ENCODE data around the gene SYT6. TPM values are rescaled to one million over a fixed set of nuclear protein-coding genes. Genes with fewer than 3 reads are reported as not detected.

SYT6 gene
- total RNA-seq, 1 experiment from 2014 or later: not detected

DNA sequence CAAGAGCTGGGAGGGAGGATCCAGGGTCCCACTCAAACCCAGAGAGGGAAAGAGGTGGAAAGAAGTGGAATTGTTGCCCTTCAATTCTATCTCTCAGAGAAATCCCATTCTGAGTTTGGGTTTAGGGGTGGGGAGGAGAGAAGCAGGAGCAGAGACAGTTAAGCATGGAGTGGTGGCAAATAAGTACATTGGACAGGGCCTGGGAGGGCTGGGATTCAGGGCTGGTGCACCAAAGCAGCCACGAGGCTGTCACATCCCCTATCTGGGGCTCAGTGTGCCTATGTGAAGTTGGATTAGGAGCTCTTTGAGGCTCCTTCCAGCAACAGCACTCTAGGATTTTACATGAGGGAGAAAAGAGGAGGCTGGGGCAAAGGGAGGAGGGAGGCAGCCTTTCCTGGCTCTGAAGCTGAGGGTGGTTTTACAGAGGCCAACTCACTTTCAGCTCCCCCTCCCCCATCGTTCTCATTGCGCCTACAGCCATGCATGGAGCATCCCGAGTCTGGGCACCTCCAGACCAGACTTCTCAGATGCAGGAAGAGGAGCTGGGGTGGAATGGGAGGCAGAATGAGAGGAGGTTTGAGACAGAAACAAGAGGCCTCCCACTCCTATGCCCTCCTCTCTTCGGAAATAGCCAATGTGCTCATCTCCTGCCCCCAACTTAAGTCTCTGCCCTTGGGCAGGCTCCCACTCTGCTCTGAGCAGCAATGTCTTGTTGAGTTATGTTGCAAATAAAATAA is 3.0 kb upstream of the SYT6 start:
- ATAC-seq (no peak), DNase-seq (ENCODE audit: low read depth, low spot score) (no peak)
- no peaks in the 10 kb centered on the region for H4K20me1 ChIP-seq (ENCODE audit: insufficient read depth)
- no peaks in the 10 kb centered on the region for H3K36me3 ChIP-seq (ENCODE audit: control insufficient read depth in 1 of 2, insufficient read depth in 2 of 2, low read length in 2 of 2)
- no peak overlapping the region for H3K4me3 ChIP-seq (replicated peaks in 1 of 2; ENCODE audit: low read depth in 1 of 2, low read length in 2 of 2)
- H3K27ac ChIP-seq (ENCODE audit: low read depth, low read length): no peak overlapping the region
- RAD21 ChIA-PET (ENCODE audit: low non-redundant PET in 1 of 2, low total read pairs in 2 of 2, uncharacterized antibody in 2 of 2, unreplicated experiment in 2 of 2): no interaction called here
- intact Hi-C loops (cut with micrococcal nuclease): no loop called here
- TF ChIP-seq CBX3 (IDR thresholded peaks at IDR 0.05; ENCODE audit: low read depth): no peak
- no peak for TF ChIP-seq ZBTB33 (IDR thresholded peaks at IDR 0.05; ENCODE audit: extremely low read depth, insufficient replicate concordance, low read length)
- TF ChIP-seq SP1 (IDR thresholded peaks at IDR 0.05; ENCODE audit: low read depth): no peak
- TF ChIP-seq EZH2phosphoT487 (IDR thresholded peaks at IDR 0.05; ENCODE audit: borderline replicate concordance): no peak
- TF ChIP-seq, protein P1, sequence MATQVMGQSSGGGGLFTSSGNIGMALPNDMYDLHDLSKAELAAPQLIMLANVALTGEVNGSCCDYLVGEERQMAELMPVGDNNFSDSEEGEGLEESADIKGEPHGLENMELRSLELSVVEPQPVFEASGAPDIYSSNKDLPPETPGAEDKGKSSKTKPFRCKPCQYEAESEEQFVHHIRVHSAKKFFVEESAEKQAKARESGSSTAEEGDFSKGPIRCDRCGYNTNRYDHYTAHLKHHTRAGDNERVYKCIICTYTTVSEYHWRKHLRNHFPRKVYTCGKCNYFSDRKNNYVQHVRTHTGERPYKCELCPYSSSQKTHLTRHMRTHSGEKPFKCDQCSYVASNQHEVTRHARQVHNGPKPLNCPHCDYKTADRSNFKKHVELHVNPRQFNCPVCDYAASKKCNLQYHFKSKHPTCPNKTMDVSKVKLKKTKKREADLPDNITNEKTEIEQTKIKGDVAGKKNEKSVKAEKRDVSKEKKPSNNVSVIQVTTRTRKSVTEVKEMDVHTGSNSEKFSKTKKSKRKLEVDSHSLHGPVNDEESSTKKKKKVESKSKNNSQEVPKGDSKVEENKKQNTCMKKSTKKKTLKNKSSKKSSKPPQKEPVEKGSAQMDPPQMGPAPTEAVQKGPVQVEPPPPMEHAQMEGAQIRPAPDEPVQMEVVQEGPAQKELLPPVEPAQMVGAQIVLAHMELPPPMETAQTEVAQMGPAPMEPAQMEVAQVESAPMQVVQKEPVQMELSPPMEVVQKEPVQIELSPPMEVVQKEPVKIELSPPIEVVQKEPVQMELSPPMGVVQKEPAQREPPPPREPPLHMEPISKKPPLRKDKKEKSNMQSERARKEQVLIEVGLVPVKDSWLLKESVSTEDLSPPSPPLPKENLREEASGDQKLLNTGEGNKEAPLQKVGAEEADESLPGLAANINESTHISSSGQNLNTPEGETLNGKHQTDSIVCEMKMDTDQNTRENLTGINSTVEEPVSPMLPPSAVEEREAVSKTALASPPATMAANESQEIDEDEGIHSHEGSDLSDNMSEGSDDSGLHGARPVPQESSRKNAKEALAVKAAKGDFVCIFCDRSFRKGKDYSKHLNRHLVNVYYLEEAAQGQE (IDR thresholded peaks at IDR 0.05; ENCODE audit: low read depth): peak; percentile 41
- CTCF ChIA-PET: no interaction called here
- H2AFZ ChIP-seq (ENCODE audit: low read depth, low read length, poor library complexity, severe bottlenecking): no peak overlapping the region
- H3K79me2 ChIP-seq (ENCODE audit: insufficient read depth, low read length): no peaks in the 10 kb centered on the region
- no peak overlapping the region for H3K9ac ChIP-seq (ENCODE audit: low read length)
- H3K4me2 ChIP-seq (ENCODE audit: low read length): no peak overlapping the region
- H3K9me2 ChIP-seq (ENCODE audit: insufficient read depth): no peaks in the 10 kb centered on the region
- POLR2A ChIA-PET: no interaction called here
- no peaks in the 10 kb centered on the region for H3K4me1 ChIP-seq (ENCODE audit: control insufficient read depth in 1 of 2, insufficient read depth in 2 of 2, low read length in 2 of 2)
- peaks cover 52% of the 10 kb centered on the region for H3K27me3 ChIP-seq (ENCODE audit: insufficient read depth, low read length)
- H3K9me3 ChIP-seq (ENCODE audit: control insufficient read depth in 1 of 2, insufficient read depth in 1 of 2, low read depth in 1 of 2, low read length in 2 of 2): no peaks in the 10 kb centered on the region
- no TSS peak for BruUV-seq (replicated peaks)
